Measurements from ENCODE around the gene MYOZ2.

GRCh38 chr4:119162174-119162573 lies 26.5 kb downstream of the MYOZ2 start:
- TF ChIP-seq CTCF (conservative IDR thresholded peaks at IDR 0.05; ENCODE audit: low read depth, low read length) = no peak
- TF ChIP-seq RCOR1 (IDR thresholded peaks at IDR 0.05; ENCODE audit: insufficient replicate concordance, low read length) = no peak
- no peak for TF ChIP-seq MAZ (IDR thresholded peaks at IDR 0.05; ENCODE audit: borderline replicate concordance, low read depth, low read length)
- TF ChIP-seq BHLHE40 (IDR thresholded peaks at IDR 0.05; ENCODE audit: low read depth, low read length) = no peak
- TF ChIP-seq RAD21 (IDR thresholded peaks at IDR 0.05; ENCODE audit: low read length) = no peak
- no peak for TF ChIP-seq CEBPB (IDR thresholded peaks at IDR 0.05; ENCODE audit: low read depth, low read length)
- TF ChIP-seq USF2 (IDR thresholded peaks at IDR 0.05; ENCODE audit: low read depth, low read length) = no peak
- TF ChIP-seq POLR2A (IDR thresholded peaks at IDR 0.05; ENCODE audit: low read depth, low read length) = no peak
- no peak for TF ChIP-seq SMC3 (IDR thresholded peaks at IDR 0.05; ENCODE audit: low read depth, low read length)
- no peak for TF ChIP-seq MXI1 (IDR thresholded peaks at IDR 0.05; ENCODE audit: borderline replicate concordance, low read depth, low read length)
- no peak for TF ChIP-seq ELK1 (IDR thresholded peaks at IDR 0.05; ENCODE audit: borderline replicate concordance, low read depth, low read length)
